ENCODE data around the gene FUCA2. TPM values are rescaled to one million over a fixed set of nuclear protein-coding genes. Genes with fewer than 3 reads are reported as not detected.

The FUCA2 gene
- total RNA-seq, 1 donor from 2014 or later = 22.8 TPM

DNA sequence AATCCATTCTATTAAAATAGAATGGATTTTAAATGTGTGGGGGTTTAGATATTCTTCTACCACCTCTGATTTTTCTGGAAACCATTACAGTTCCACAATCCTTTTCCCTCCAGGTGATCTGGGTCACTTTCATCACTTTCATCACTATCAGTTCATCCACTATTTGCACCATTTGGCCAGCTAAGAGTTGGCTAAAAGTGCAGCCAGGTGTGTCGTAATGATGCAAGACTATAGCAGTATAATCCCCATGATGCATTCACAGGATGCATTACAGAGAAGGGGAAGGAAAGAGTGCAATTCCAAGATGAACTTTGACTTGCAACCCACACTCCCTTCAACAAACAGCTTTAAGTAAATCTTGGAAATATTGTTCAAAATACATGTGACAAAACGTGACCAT lies 4.9 kb downstream of the FUCA2 start:
- Mint-ChIP-seq H3K36me3 (ENCODE audit: low read depth) (peaks cover 30% of the 10 kb centered on the region), H3K27me3 (ENCODE audit: low read depth) (no peaks in the 10 kb centered on the region), H3K4me1 (ENCODE audit: low read depth) (peaks cover 22% of the 10 kb centered on the region), H3K9me3 (no peaks in the 10 kb centered on the region), H3K27ac (no peak overlapping the region), H3K4me3 (ENCODE audit: low read depth) (no peak overlapping the region)
- intact Hi-C loops (cut with micrococcal nuclease) = no loop called here
- no peak for DNase-seq (ENCODE audit: low spot score)

DNA sequence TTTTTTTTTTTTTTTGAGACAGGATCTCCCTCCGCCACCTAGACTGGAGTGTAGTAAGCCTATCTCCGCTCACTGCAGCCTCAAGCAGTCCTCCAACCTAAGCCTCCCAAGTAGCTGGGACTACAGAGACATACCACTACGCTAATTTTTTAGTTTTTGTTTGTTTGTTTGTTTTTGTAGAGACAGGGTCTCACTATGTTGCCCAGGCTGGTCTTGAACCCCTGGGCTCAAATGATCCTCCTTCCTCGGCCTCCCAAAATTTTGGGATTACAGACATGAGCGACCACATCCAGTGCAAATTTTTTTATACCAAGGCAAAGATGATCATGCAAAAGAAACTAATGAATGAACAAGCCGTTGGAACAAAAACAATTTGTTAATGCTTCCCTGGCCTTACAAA lies 5.3 kb downstream of the FUCA2 start:
- no peak for DNase-seq (ENCODE audit: low spot score)
- Mint-ChIP-seq H3K4me1 (ENCODE audit: low read depth) (peaks cover 21% of the 10 kb centered on the region), H3K4me3 (ENCODE audit: low read depth) (no peak overlapping the region), H3K27me3 (ENCODE audit: low read depth) (no peaks in the 10 kb centered on the region), H3K27ac (no peak overlapping the region), H3K36me3 (ENCODE audit: low read depth) (peaks cover 30% of the 10 kb centered on the region), H3K9me3 (no peaks in the 10 kb centered on the region)
- intact Hi-C loops (cut with micrococcal nuclease) = no loop called here

DNA sequence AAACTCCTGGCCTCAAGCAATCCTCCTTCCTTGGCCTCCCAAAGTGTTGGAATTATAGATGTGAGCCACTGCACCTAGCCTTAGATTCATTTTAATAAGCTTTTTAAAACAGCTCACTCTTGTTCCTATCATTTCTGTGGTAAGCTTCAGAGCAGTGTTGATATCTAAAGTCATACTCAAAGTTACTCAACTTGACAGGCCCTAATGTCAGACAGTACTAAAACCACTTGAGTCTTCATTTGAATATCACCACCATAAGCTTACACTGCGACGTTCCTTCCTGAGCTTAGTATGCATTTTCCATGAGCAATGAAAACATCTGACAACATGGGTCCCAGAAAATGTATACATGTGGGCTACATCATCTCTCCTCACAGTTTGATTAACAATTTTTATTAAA lies 6.0 kb downstream of the FUCA2 start:
- intact Hi-C loops (cut with micrococcal nuclease) = no loop called here
- Mint-ChIP-seq H3K27ac (no peak overlapping the region), H3K4me3 (ENCODE audit: low read depth) (no peak overlapping the region), H3K9me3 (no peaks in the 10 kb centered on the region), H3K4me1 (ENCODE audit: low read depth) (peaks cover 15% of the 10 kb centered on the region), H3K36me3 (ENCODE audit: low read depth) (peaks cover 26% of the 10 kb centered on the region), H3K27me3 (ENCODE audit: low read depth) (no peaks in the 10 kb centered on the region)
- DNase-seq (ENCODE audit: low spot score) = no peak

DNA sequence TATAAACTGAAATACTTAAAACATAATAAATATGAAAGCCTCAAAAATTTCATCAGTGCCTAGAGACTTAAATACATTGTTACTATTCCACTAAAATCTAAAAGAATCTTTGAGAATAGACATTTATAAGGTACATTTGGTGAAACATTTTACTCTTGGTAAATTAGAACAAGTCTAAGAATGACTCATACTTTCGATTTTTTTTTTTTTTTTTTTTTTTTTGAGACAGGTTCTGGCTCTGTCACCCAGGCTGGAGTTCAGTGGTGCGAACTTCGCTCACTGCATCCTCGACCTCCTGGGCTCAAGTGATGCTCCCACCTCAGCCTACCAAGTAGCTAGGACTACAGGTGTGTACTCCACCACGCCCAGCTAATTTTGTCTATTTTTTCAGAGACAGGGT lies 6.4 kb downstream of the FUCA2 start:
- no peaks in the 10 kb centered on the region for H3K27me3 Mint-ChIP-seq (ENCODE audit: low read depth)
- peaks cover 27% of the 10 kb centered on the region for H3K36me3 Mint-ChIP-seq (ENCODE audit: low read depth)
- H3K4me3 Mint-ChIP-seq (ENCODE audit: low read depth) = no peak overlapping the region
- intact Hi-C loops (cut with micrococcal nuclease) = no loop called here
- no peak for DNase-seq (ENCODE audit: low spot score)
- no peak overlapping the region for H3K27ac Mint-ChIP-seq
- H3K9me3 Mint-ChIP-seq = no peaks in the 10 kb centered on the region
- peaks cover 15% of the 10 kb centered on the region for H3K4me1 Mint-ChIP-seq (ENCODE audit: low read depth)

DNA sequence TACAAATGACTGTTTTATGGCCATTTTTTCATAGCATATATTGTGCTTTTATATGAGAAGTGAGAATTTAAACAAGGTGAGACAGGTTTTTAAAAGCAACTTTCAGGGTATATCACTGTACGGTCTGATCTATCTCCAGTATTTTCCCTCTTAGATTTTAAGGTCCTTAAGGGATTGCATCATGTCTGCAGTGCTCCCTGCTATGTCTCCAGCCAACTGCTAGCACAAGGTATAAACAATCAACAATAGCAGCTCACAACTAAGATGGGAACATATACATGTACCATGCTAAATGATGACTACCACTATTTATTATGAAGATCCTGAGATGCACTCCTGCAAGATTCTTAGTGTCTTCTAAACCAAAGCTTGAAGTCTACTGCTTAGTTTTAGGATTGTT lies 7.2 kb downstream of the FUCA2 start:
- no peaks in the 10 kb centered on the region for H3K9me3 Mint-ChIP-seq
- H3K4me1 Mint-ChIP-seq (ENCODE audit: low read depth) = peaks cover 10% of the 10 kb centered on the region
- no peak overlapping the region for H3K4me3 Mint-ChIP-seq (ENCODE audit: low read depth)
- no peak overlapping the region for H3K27ac Mint-ChIP-seq
- DNase-seq (ENCODE audit: low spot score) = no peak
- peaks cover 33% of the 10 kb centered on the region for H3K36me3 Mint-ChIP-seq (ENCODE audit: low read depth)
- H3K27me3 Mint-ChIP-seq (ENCODE audit: low read depth) = no peaks in the 10 kb centered on the region
- intact Hi-C loops (cut with micrococcal nuclease) = no loop called here

DNA sequence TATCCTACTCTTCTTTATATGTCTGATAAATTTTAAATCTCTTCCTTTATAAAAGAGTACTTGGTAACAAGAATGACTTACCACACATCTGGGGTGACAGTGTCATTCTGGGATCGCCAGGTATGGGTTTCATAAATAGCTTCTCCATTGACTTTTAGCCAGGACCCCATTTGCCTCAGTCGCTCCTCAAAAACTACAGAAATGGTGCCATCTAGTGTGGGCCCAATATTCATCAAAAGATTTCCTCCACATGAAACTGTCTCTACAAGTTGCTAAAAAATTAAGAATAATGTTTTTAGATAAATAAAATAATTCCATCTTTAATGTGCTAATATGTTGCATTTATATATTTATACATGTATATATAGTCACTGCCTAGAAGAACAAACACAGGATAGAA lies 9.7 kb downstream of the FUCA2 start:
- intact Hi-C loops (cut with micrococcal nuclease) = no loop called here
- Mint-ChIP-seq H3K36me3 (ENCODE audit: low read depth) (peaks cover 38% of the 10 kb centered on the region), H3K4me3 (ENCODE audit: low read depth) (no peak overlapping the region), H3K27ac (no peak overlapping the region), H3K4me1 (ENCODE audit: low read depth) (peaks cover 21% of the 10 kb centered on the region), H3K9me3 (no peaks in the 10 kb centered on the region), H3K27me3 (ENCODE audit: low read depth) (no peaks in the 10 kb centered on the region)
- no peak for DNase-seq (ENCODE audit: low spot score)

DNA sequence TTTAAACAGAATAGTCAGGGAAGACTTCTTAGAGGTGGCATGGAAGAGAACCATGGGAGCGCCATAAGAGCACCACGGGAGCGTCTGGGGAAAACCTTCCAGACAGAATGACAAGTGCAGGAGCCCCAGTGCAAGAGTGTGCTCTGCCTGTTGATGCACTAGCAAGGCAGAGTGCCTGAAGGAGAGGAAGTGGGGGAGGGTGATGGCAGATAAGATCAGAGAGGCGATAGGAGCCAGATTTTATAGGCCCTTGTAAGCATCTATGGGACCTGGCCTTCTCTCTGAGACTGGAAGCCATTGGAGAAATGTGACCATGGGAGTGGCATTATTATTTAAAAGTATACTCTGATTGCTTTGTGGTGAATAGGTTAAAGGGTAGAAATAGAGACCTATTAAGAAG lies 13.1 kb downstream of the FUCA2 start:
- no peaks in the 10 kb centered on the region for H3K27me3 Mint-ChIP-seq (ENCODE audit: low read depth)
- no peaks in the 10 kb centered on the region for H3K9me3 Mint-ChIP-seq
- intact Hi-C loops (cut with micrococcal nuclease) = no loop called here
- H3K4me1 Mint-ChIP-seq (ENCODE audit: low read depth) = peaks cover 16% of the 10 kb centered on the region
- no peak for DNase-seq (ENCODE audit: low spot score)
- peaks cover 34% of the 10 kb centered on the region for H3K36me3 Mint-ChIP-seq (ENCODE audit: low read depth)
- no peak overlapping the region for H3K27ac Mint-ChIP-seq
- no peak overlapping the region for H3K4me3 Mint-ChIP-seq (ENCODE audit: low read depth)

DNA sequence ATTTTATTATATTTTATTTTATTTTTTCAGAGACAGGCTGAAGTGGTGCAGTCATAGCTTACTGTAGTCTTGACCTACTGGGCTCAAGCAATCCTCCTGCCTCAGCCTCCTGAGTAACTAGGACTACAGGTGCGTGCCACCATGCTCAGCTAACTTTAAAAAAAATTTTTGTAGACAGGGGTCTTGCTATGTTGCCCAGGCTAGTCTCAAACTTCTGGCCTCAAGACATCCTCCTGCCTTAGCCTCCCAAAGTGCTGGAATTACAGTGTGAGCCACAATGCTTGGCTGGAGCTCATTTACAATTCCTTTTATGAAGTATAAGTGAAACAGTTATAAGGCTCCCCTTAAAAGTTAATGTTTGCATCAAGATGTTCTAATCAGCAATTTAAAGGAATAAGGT lies 14.5 kb downstream of the FUCA2 start:
- intact Hi-C loops (cut with micrococcal nuclease) = no loop called here
- Mint-ChIP-seq H3K4me3 (ENCODE audit: low read depth) (no peak overlapping the region), H3K27me3 (ENCODE audit: low read depth) (no peaks in the 10 kb centered on the region), H3K36me3 (ENCODE audit: low read depth) (peaks cover 35% of the 10 kb centered on the region), H3K27ac (no peak overlapping the region), H3K4me1 (ENCODE audit: low read depth) (peaks cover 16% of the 10 kb centered on the region), H3K9me3 (no peaks in the 10 kb centered on the region)
- no peak for DNase-seq (ENCODE audit: low spot score)

DNA sequence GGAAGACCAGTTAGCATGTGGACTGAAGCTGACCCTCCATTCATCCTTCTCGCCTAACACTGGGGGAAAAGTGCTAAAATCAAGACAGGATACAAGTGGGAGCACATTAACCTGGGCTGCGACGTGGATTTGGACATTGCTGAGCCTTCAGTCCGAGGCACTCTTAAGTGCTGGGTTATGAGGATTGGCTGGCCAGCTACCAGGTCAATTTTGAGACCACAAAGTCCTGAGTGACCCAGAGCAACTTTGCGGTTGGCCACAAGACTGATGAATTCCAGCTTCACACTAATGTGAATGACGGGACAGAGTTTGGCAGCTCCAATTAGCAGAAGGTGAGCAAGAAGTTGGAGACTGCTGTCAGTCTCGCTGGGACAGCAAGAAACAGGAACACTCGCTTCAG lies 20.7 kb downstream of the FUCA2 start:
- Mint-ChIP-seq H3K27ac (no peak overlapping the region), H3K36me3 (ENCODE audit: low read depth) (peaks cover 13% of the 10 kb centered on the region), H3K9me3 (no peaks in the 10 kb centered on the region), H3K27me3 (ENCODE audit: low read depth) (no peaks in the 10 kb centered on the region), H3K4me1 (ENCODE audit: low read depth) (no peaks in the 10 kb centered on the region), H3K4me3 (ENCODE audit: low read depth) (no peak overlapping the region)
- DNase-seq (ENCODE audit: low spot score) = no peak
- intact Hi-C loops (cut with micrococcal nuclease) = no loop called here

DNA sequence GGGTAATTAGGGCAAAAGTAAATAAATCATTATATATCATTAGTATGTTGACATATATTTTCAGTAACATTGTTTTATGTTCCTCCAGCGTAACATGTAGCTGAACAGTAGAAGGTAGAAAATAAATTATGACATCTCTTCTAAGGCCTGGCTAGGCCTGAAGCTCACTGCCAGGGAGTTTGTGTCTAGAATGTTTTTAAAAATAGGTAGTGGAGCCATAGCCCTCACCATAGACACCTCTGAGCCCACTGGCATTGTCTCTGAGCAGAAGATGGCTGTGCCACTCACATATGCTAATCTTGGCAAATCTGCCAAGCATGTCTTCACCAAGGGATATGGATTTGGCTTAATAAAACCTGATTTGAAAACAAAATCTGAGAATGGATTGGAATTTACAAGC lies 21.3 kb downstream of the FUCA2 start:
- Mint-ChIP-seq H3K27ac (no peak overlapping the region), H3K27me3 (ENCODE audit: low read depth) (no peaks in the 10 kb centered on the region), H3K4me1 (ENCODE audit: low read depth) (no peaks in the 10 kb centered on the region), H3K9me3 (no peaks in the 10 kb centered on the region), H3K36me3 (ENCODE audit: low read depth) (peaks cover 14% of the 10 kb centered on the region), H3K4me3 (ENCODE audit: low read depth) (no peak overlapping the region)
- intact Hi-C loops (cut with micrococcal nuclease) = no loop called here
- no peak for DNase-seq (ENCODE audit: low spot score)

DNA sequence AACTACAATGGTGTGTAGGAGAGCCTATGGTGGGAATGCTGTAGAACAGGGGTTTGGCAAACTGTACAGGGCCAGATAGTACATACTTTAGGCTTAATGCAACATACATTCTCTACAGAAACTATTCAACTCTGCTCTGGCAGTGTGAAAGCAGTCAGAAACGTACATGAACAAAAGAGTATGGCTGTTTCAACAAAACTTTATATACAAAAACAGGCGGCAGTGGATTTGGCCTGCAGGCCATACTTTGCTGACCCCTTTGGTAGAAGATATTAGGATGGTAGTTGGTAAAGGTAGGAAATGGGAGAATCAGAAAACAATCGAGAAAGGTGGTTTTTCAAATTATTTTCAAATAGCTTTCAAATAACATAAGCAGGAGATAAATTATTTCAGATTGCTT lies 24.8 kb downstream of the FUCA2 start:
- Mint-ChIP-seq H3K27ac (no peak overlapping the region), H3K9me3 (no peaks in the 10 kb centered on the region), H3K27me3 (ENCODE audit: low read depth) (no peaks in the 10 kb centered on the region), H3K4me3 (ENCODE audit: low read depth) (no peak overlapping the region), H3K4me1 (ENCODE audit: low read depth) (no peaks in the 10 kb centered on the region), H3K36me3 (ENCODE audit: low read depth) (peaks cover 7% of the 10 kb centered on the region)
- no peak for DNase-seq (ENCODE audit: low spot score)
- intact Hi-C loops (cut with micrococcal nuclease) = no loop called here

DNA sequence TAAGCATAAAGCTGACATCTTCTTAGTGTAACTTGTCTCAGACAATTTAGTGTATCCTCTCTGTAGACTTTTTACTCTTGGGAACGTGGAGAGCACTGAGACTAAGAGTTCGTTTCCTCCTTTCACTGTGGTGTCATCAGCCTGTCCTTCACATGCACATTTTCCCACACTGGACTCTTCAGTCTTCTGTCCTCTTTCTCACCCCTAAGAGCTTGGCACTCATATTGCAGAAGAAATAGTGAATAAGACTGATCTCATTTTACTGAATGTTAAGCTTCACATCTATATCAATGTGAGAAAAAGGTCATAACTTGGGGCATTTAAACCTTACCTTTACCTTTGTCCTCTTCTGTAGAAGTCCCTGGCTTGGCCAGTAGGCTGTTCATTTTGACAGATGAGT lies 25.6 kb downstream of the FUCA2 start:
- Mint-ChIP-seq H3K4me3 (ENCODE audit: low read depth) (no peak overlapping the region), H3K27ac (no peak overlapping the region), H3K27me3 (ENCODE audit: low read depth) (no peaks in the 10 kb centered on the region), H3K36me3 (ENCODE audit: low read depth) (peaks cover 7% of the 10 kb centered on the region), H3K4me1 (ENCODE audit: low read depth) (no peaks in the 10 kb centered on the region), H3K9me3 (no peaks in the 10 kb centered on the region)
- intact Hi-C loops (cut with micrococcal nuclease) = no loop called here
- DNase-seq (ENCODE audit: low spot score) = no peak

DNA sequence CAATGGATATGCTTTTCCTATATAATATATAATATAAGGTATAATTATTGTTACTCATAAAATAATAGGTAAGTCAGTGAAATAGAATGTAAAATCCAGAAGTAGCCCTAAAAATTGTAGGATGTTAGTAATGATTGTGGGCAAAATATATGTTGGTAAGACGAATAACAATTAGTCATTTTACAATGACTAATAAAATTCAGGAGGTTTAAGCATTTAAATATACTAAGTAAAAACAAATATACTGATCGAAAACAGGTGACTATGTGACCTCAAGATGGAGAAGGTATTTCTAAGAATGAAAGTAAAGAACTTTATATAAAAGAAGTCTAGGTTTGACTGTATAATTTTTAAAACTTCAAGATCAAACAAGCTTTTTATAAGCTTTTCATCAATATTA lies 28.9 kb downstream of the FUCA2 start:
- intact Hi-C loops (cut with micrococcal nuclease) = no loop called here
- H3K9me3 Mint-ChIP-seq = no peaks in the 10 kb centered on the region
- peaks cover 15% of the 10 kb centered on the region for H3K36me3 Mint-ChIP-seq (ENCODE audit: low read depth)
- no peak for DNase-seq (ENCODE audit: low spot score)
- H3K4me3 Mint-ChIP-seq (ENCODE audit: low read depth) = no peak overlapping the region
- H3K27me3 Mint-ChIP-seq (ENCODE audit: low read depth) = no peaks in the 10 kb centered on the region
- H3K4me1 Mint-ChIP-seq (ENCODE audit: low read depth) = no peaks in the 10 kb centered on the region
- H3K27ac Mint-ChIP-seq = no peak overlapping the region

DNA sequence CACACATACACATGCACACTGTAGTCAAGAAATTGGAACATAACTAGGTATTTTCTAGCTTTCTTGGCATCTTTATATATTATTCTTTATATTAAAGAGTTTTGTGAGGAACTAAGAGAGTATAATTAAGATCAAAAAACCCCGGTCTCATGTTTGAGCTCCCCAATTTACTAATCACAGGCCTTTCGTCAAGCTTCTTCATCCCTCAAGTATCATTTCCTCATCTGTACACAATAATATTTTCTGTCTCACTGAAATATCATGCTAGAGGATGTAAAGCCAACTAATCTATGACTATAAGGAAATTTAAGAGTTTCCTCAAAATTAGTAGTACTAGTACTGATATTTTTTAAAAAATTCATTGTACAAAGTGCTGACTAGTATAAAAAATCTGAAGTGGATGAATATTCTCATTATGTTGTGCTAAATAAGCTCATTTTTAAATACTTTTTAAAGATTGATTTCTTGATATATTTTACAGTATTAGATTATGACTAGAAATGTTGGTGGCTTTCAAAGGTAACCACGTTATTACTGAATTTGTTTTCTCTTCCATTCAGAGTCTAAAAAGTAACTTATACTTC lies 32.9 kb downstream of the FUCA2 start:
- no peak overlapping the region for H3K27ac Mint-ChIP-seq
- no peak overlapping the region for H3K4me3 Mint-ChIP-seq (ENCODE audit: low read depth)
- peaks cover 34% of the 10 kb centered on the region for H3K36me3 Mint-ChIP-seq (ENCODE audit: low read depth)
- no peak for DNase-seq (ENCODE audit: low spot score)
- no peaks in the 10 kb centered on the region for H3K27me3 Mint-ChIP-seq (ENCODE audit: low read depth)
- no peaks in the 10 kb centered on the region for H3K4me1 Mint-ChIP-seq (ENCODE audit: low read depth)
- intact Hi-C loops (cut with micrococcal nuclease) = no loop called here
- no peaks in the 10 kb centered on the region for H3K9me3 Mint-ChIP-seq
